Astrocyte (in vitro differentiated cells and primary cell): ENCODE measurements around the gene ARL5A. TPM values are rescaled to one million over a fixed set of nuclear protein-coding genes. Genes with fewer than 3 reads are reported as not detected.

Experiments used
- DNase-seq: peaks from one replicate; pipeline ENCODE4 v3.0.0-alpha.2; 2010; ENCODE audit warnings: low read depth
- FAIRE-seq: peaks from 2 replicates; lab custom pipeline; 2011; peaks lifted over from hg19 to GRCh38; lab: Jason Lieb, UNC
- H2AFZ ChIP-seq: 2 replicates; pipeline ENCODE4 v1.6.0; 2012; ENCODE audit warnings: low read depth, low read length, inconsistent platforms
- H3K27ac ChIP-seq: 2 replicates; pipeline ENCODE4 v1.5.1; 2011; ENCODE audit warnings: low read depth, low read length, inconsistent platforms
- H3K27me3 ChIP-seq: 2 replicates; pipeline ENCODE4 v1.6.0; 2011; ENCODE audit warnings: low read length, inconsistent platforms; ENCODE audit not compliant: insufficient read depth
- H3K36me3 ChIP-seq: 2 replicates; pipeline ENCODE4 v1.5.1; 2011; ENCODE audit warnings: low read length, inconsistent platforms; ENCODE audit not compliant: insufficient read depth
- H3K4me1 ChIP-seq: 2 replicates; pipeline ENCODE4 v1.5.1; 2011; ENCODE audit warnings: low read length, inconsistent platforms; ENCODE audit not compliant: insufficient read depth
- H3K4me2 ChIP-seq: 2 replicates; pipeline ENCODE4 v1.6.0; 2012; ENCODE audit warnings: low read length, inconsistent platforms
- H3K4me3 ChIP-seq: 2 replicates; pipeline ENCODE4 v1.5.1; 2011; ENCODE audit warnings: low read depth, mild to moderate bottlenecking, low read length, inconsistent platforms; ENCODE audit not compliant: insufficient read depth
- H3K79me2 ChIP-seq: 2 replicates; pipeline ENCODE4 v1.6.0; 2012; ENCODE audit warnings: mild to moderate bottlenecking, low read length, inconsistent platforms; ENCODE audit not compliant: insufficient read depth
- H3K9ac ChIP-seq: 2 replicates; pipeline ENCODE4 v1.6.0; 2012; ENCODE audit warnings: mild to moderate bottlenecking, low read length, inconsistent platforms
- H3K9me3 ChIP-seq: 2 replicates; pipeline ENCODE4 v1.5.1; 2012; ENCODE audit warnings: low read depth, mild to moderate bottlenecking, low read length, inconsistent platforms; ENCODE audit not compliant: insufficient read depth
- H4K20me1 ChIP-seq: 2 replicates; pipeline ENCODE4 v1.6.0; 2012; ENCODE audit warnings: low read length, inconsistent platforms; ENCODE audit not compliant: insufficient read depth
- H3K27ac Mint-ChIP-seq: one replicate; pipeline ENCODE4 v1.8.0; 2021; ENCODE audit warnings: mild to moderate bottlenecking, mixed read lengths; ENCODE audit not compliant: unreplicated experiment
- H3K27me3 Mint-ChIP-seq: one replicate; pipeline ENCODE4 v1.8.0; 2021; ENCODE audit warnings: low read depth, mixed read lengths; ENCODE audit not compliant: unreplicated experiment
- H3K36me3 Mint-ChIP-seq: one replicate; pipeline ENCODE4 v1.8.0; 2021; ENCODE audit warnings: low read depth, mixed read lengths; ENCODE audit not compliant: unreplicated experiment
- H3K4me1 Mint-ChIP-seq: one replicate; pipeline ENCODE4 v1.8.0; 2021; ENCODE audit warnings: low read depth, mixed read lengths; ENCODE audit not compliant: unreplicated experiment
- H3K4me3 Mint-ChIP-seq: one replicate; pipeline ENCODE4 v1.8.0; 2021; ENCODE audit warnings: mild to moderate bottlenecking, moderate library complexity, mixed read lengths; ENCODE audit not compliant: unreplicated experiment
- H3K9me3 Mint-ChIP-seq: one replicate; pipeline ENCODE4 v1.8.0; 2021; ENCODE audit warnings: mild to moderate bottlenecking, mixed read lengths; ENCODE audit not compliant: unreplicated experiment
- CTCF ChIP-seq: IDR thresholded peaks from 2 replicates; pipeline ENCODE4 v1.5.1; 2011; ENCODE audit warnings: low read depth, mild to moderate bottlenecking, inconsistent platforms, low read length, moderate library complexity; ENCODE audit not compliant: insufficient read depth
- EZH2 ChIP-seq: IDR thresholded peaks from 2 replicates; pipeline ENCODE4 v1.6.1; 2012; ENCODE audit warnings: mild to moderate bottlenecking, low read length, inconsistent platforms; ENCODE audit not compliant: insufficient read depth
- total RNA-seq: library from RNA; stranded (reverse); gene quantifications from 2 replicates; pipeline ENCODE4 v1.2.1, GENCODE V29; 2021

Gene ARL5A
- total RNA-seq, 1 donor from 2014 or later = 69.7 TPM

- Mint-ChIP-seq H3K4me3 (no peak overlapping the region), H3K4me1 (peaks cover 20% of the 10 kb centered on the region), H3K9me3 (no peaks in the 10 kb centered on the region), H3K27me3 (no peaks in the 10 kb centered on the region), H3K27ac (no peak overlapping the region), H3K36me3 (no peaks in the 10 kb centered on the region)
- H3K4me3 ChIP-seq = no peak overlapping the region
- DNase-seq (no peak), FAIRE-seq (no peak)
- no peak overlapping the region for H3K4me2 ChIP-seq
- H3K27me3 ChIP-seq = no peaks in the 10 kb centered on the region
- H2AFZ ChIP-seq = no peak overlapping the region
- no peaks in the 10 kb centered on the region for H3K36me3 ChIP-seq
- H3K9me3 ChIP-seq = no peaks in the 10 kb centered on the region
- H3K9ac ChIP-seq = no peak overlapping the region
- no peak overlapping the region for H3K27ac ChIP-seq
- TF ChIP-seq CTCF (no peak), EZH2 (no peak)
- peaks cover 12% of the 10 kb centered on the region for H3K4me1 ChIP-seq
- no peaks in the 10 kb centered on the region for H3K79me2 ChIP-seq
- H4K20me1 ChIP-seq = no peaks in the 10 kb centered on the region
These were observed 21.3 kb upstream of the ARL5A start for GRCh38 chr2:151849413-151850010.

- no peak overlapping the region for H3K27ac Mint-ChIP-seq
- H3K4me3 ChIP-seq = no peak overlapping the region
- H3K36me3 ChIP-seq = no peaks in the 10 kb centered on the region
- no peaks in the 10 kb centered on the region for H3K27me3 ChIP-seq
- H3K4me1 ChIP-seq = no peaks in the 10 kb centered on the region
- no peak for TF ChIP-seq CTCF
- TF ChIP-seq EZH2 = no peak
- no peak overlapping the region for H3K4me3 Mint-ChIP-seq
- no peak overlapping the region for H3K9ac ChIP-seq
- peaks cover 13% of the 10 kb centered on the region for H3K4me1 Mint-ChIP-seq
- H3K36me3 Mint-ChIP-seq = no peaks in the 10 kb centered on the region
- no peaks in the 10 kb centered on the region for H3K27me3 Mint-ChIP-seq
- H3K27ac ChIP-seq = no peak overlapping the region
- H4K20me1 ChIP-seq = no peaks in the 10 kb centered on the region
- no peak overlapping the region for H2AFZ ChIP-seq
- H3K4me2 ChIP-seq = no peak overlapping the region
- DNase-seq = no peak
- no peaks in the 10 kb centered on the region for H3K79me2 ChIP-seq
- no peaks in the 10 kb centered on the region for H3K9me3 ChIP-seq
- FAIRE-seq = no peak
- H3K9me3 Mint-ChIP-seq = no peaks in the 10 kb centered on the region
These were observed 17.7 kb upstream of the ARL5A start for GRCh38 chr2:151845884-151846283.

DNA sequence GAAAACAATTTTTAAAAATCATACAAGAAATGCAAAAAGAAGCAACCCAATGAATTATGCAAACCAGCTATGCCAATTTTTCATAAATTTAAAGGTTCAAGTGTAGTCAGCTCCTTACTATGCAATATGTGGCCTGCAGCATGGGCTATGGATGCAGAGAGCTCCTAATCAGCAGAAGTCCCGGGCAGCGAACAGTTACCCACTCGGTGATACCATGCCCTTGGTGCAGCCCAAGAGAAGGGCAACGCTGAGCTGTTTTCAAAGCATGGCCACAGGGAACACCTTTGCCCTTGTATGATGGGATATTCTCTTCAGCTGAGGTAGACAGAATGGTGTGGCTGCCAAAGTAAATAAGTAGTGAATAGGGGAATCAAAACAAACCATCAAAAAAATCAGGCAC is 17.3 kb upstream of the ARL5A start:
- no peak overlapping the region for H3K4me3 Mint-ChIP-seq
- Histone ChIP-seq H3K9ac (no peak overlapping the region), H4K20me1 (no peaks in the 10 kb centered on the region), H3K4me3 (no peak overlapping the region), H3K27me3 (no peaks in the 10 kb centered on the region), H3K36me3 (no peaks in the 10 kb centered on the region), H3K4me2 (no peak overlapping the region), H3K4me1 (no peaks in the 10 kb centered on the region), H3K79me2 (no peaks in the 10 kb centered on the region), H2AFZ (no peak overlapping the region), H3K27ac (no peak overlapping the region), H3K9me3 (no peaks in the 10 kb centered on the region)
- no peak overlapping the region for H3K27ac Mint-ChIP-seq
- FAIRE-seq (no peak), DNase-seq (no peak)
- TF ChIP-seq EZH2 = no peak
- TF ChIP-seq CTCF = no peak
- H3K9me3 Mint-ChIP-seq = no peaks in the 10 kb centered on the region
- no peaks in the 10 kb centered on the region for H3K27me3 Mint-ChIP-seq
- H3K36me3 Mint-ChIP-seq = no peaks in the 10 kb centered on the region
- H3K4me1 Mint-ChIP-seq = peaks cover 13% of the 10 kb centered on the region
